Endothelial cell (in vitro differentiated cells): ENCODE results near the gene ACKR1. TPM values are rescaled to one million over a fixed set of nuclear protein-coding genes. Genes with fewer than 3 reads are reported as not detected.

Experiments
- DNase-seq: peaks from one replicate; pipeline ENCODE4 v3.0.0; 2021; ENCODE audit warnings: low spot score
- H3K27ac Mint-ChIP-seq: one replicate; pipeline ENCODE4 v1.8.0; 2021; ENCODE audit warnings: mixed read lengths, inconsistent platforms; ENCODE audit not compliant: unreplicated experiment
- H3K27me3 Mint-ChIP-seq: one replicate; pipeline ENCODE4 v1.8.0; 2021; ENCODE audit warnings: mild to moderate bottlenecking, moderate library complexity, mixed read lengths, inconsistent platforms; ENCODE audit not compliant: unreplicated experiment
- H3K36me3 Mint-ChIP-seq: one replicate; pipeline ENCODE4 v1.8.0; 2021; ENCODE audit warnings: mild to moderate bottlenecking, low read depth, mixed read lengths, inconsistent platforms; ENCODE audit not compliant: unreplicated experiment
- H3K4me1 Mint-ChIP-seq: one replicate; pipeline ENCODE4 v1.8.0; 2021; ENCODE audit warnings: mild to moderate bottlenecking, mixed read lengths, inconsistent platforms; ENCODE audit not compliant: unreplicated experiment
- H3K4me3 Mint-ChIP-seq: one replicate; pipeline ENCODE4 v1.8.0; 2021; ENCODE audit warnings: mild to moderate bottlenecking, mixed read lengths, inconsistent platforms; ENCODE audit not compliant: unreplicated experiment
- H3K9me3 Mint-ChIP-seq: one replicate; pipeline ENCODE4 v1.8.0; 2021; ENCODE audit warnings: mixed read lengths, inconsistent platforms; ENCODE audit not compliant: unreplicated experiment
- CTCF ChIP-seq: fragments of 200-600 bp; sonication (generic); IDR thresholded peaks from one replicate; pipeline ENCODE4 v1.5.0; 2021; ENCODE audit warnings: antibody characterized with exemption; ENCODE audit not compliant: unreplicated experiment
- total RNA-seq: library from RNA; stranded (reverse); fragmentation: NEBNext Ultra II Directional; extraction: Animal tissue kit (Norgen Biotek cat#: 25700); gene quantifications from one replicate; pipeline ENCODE4 v1.2.1, GENCODE V29; 2021; ENCODE audit not compliant: unreplicated experiment

The ACKR1 gene
- total RNA-seq, 1 donor from 2014 or later: 0.23 TPM

GRCh38 chr1:159208175-159208825 is 3.6 kb downstream of the ACKR1 start:
- Mint-ChIP-seq H3K4me1 (peaks cover 31% of the 10 kb centered on the region), H3K4me3 (no peak overlapping the region), H3K27me3 (peaks cover 10% of the 10 kb centered on the region), H3K9me3 (no peaks in the 10 kb centered on the region), H3K36me3 (no peaks in the 10 kb centered on the region), H3K27ac (no peak overlapping the region)
- no peak for DNase-seq
- no peak for TF ChIP-seq CTCF

GRCh38 chr1:159209061-159209460 is 4.4 kb downstream of the ACKR1 start:
- Mint-ChIP-seq H3K27me3 (peaks cover 8% of the 10 kb centered on the region), H3K36me3 (no peaks in the 10 kb centered on the region), H3K9me3 (no peaks in the 10 kb centered on the region), H3K4me1 (peaks cover 23% of the 10 kb centered on the region), H3K27ac (no peak overlapping the region), H3K4me3 (no peak overlapping the region)
- no peak for TF ChIP-seq CTCF
- no peak for DNase-seq

GRCh38 chr1:159211331-159212136 is 6.9 kb downstream of the ACKR1 start:
- Mint-ChIP-seq H3K4me1 (peaks cover 9% of the 10 kb centered on the region), H3K9me3 (no peaks in the 10 kb centered on the region), H3K36me3 (no peaks in the 10 kb centered on the region), H3K4me3 (no peak overlapping the region), H3K27me3 (peaks cover 6% of the 10 kb centered on the region), H3K27ac (no peak overlapping the region)
- DNase-seq: peak; percentile 61
- TF ChIP-seq CTCF: peak; percentile 91

GRCh38 chr1:159212596-159212995 is 7.9 kb downstream of the ACKR1 start:
- no peaks in the 10 kb centered on the region for H3K9me3 Mint-ChIP-seq
- no peak for DNase-seq
- no peak for TF ChIP-seq CTCF
- H3K27me3 Mint-ChIP-seq: peaks cover 5% of the 10 kb centered on the region
- H3K4me1 Mint-ChIP-seq: peaks cover 9% of the 10 kb centered on the region
- no peak overlapping the region for H3K27ac Mint-ChIP-seq
- no peak overlapping the region for H3K4me3 Mint-ChIP-seq
- H3K36me3 Mint-ChIP-seq: no peaks in the 10 kb centered on the region
